Effector memory CD8-positive, alpha-beta T cell (primary cell): ENCODE measurements around the gene IMP3.
"Not testable (repeated sequence)": the region's sequence is repeated elsewhere in the genome, so short reads cannot be mapped to it uniquely, and the experiment has no call there.

Experiments used
- ATAC-seq: fragments of 150-1000 bp; cut with Tn5 transposase; replicated peaks from 2 replicates; pipeline ENCODE4 v1.10.0; 2021; ENCODE audit warnings: mild to moderate bottlenecking, moderate library complexity
- DNase-seq, 3 experiments: peaks; one replicate each; pipeline ENCODE4 v3.0.0; 2021
- H3K27ac Mint-ChIP-seq, 2 donors: one replicate each; pipeline ENCODE4 v1.8.0; 2022; ENCODE audit warnings: mild to moderate bottlenecking in 2 of 2, mixed read lengths in 2 of 2, moderate library complexity in 2 of 2
- H3K27me3 Mint-ChIP-seq, 2 donors: one replicate each; pipeline ENCODE4 v1.8.0; 2022; ENCODE audit warnings: mixed read lengths in 2 of 2
- H3K36me3 Mint-ChIP-seq: one replicate; pipeline ENCODE4 v1.8.0; 2022; ENCODE audit warnings: mild to moderate bottlenecking, moderate library complexity, mixed read lengths; ENCODE audit not compliant: insufficient read depth
- H3K4me1 Mint-ChIP-seq, 2 donors: one replicate each; pipeline ENCODE4 v1.8.0; 2022; ENCODE audit warnings: low read depth in 2 of 2, mixed read lengths in 2 of 2
- H3K4me3 Mint-ChIP-seq, 2 donors: one replicate each; pipeline ENCODE4 v1.8.0; 2022; ENCODE audit warnings: mild to moderate bottlenecking in 2 of 2, mixed read lengths in 2 of 2, moderate library complexity in 2 of 2
- H3K9me3 Mint-ChIP-seq, 2 donors: one replicate each; pipeline ENCODE4 v1.8.0; 2022; ENCODE audit warnings: mixed read lengths in 2 of 2

IMP3 gene

DNA sequence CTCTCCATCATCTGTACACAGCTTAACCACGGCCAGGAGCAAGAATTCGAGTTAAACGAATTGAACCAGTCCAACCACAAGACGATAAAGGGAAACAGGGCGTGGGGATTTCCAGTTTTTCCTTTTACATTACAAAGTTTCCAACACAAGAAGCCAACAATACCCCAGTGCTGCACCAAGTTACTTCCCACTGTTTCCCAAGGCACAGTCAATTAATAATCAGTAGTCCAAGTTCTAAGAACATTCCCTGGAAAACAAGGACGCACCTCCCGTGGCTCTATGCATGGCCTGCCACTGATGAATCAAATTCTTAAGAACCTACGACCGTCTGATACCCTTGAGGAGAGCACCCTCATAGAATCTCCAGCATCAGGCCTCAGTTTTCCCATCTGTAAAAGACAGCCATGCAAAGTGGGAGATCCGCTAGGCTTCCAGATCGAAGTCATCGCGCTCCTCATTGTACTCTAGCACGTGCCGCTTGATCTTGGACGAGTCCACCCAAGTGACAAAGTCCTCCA, 774 bp downstream of the IMP3 start:
- Mint-ChIP-seq H3K27me3 (no peaks in the 10 kb centered on the region), H3K9me3 (no peaks in the 10 kb centered on the region), H3K4me1 (peaks cover 33 to 34% of the 10 kb centered on the region in 2 donors), H3K4me3 (peak overlapping the region; percentile 88 to 91), H3K27ac (peak overlapping the region; percentile 91 to 94), H3K36me3 (peaks cover 32% of the 10 kb centered on the region)
- ATAC-seq, result no peak
- no peak for DNase-seq

- ATAC-seq, result no peak
- H3K27me3 Mint-ChIP-seq, result no peaks in the 10 kb centered on the region
- peaks cover 33 to 34% of the 10 kb centered on the region in 2 donors for H3K4me1 Mint-ChIP-seq
- no peak overlapping the region for H3K27ac Mint-ChIP-seq
- no peaks in the 10 kb centered on the region for H3K9me3 Mint-ChIP-seq
- peak overlapping the region; percentile 88 to 91 for H3K4me3 Mint-ChIP-seq
- peaks cover 35% of the 10 kb centered on the region for H3K36me3 Mint-ChIP-seq
- no peak for DNase-seq
Observed at GRCh38 chr15:75637245-75638009, 2.6 kb downstream of the IMP3 start.

GRCh38 chr15:75636026-75636425, 4.0 kb downstream of the IMP3 start:
- H3K36me3 Mint-ChIP-seq, result peaks cover 35% of the 10 kb centered on the region
- no peaks in the 10 kb centered on the region for H3K9me3 Mint-ChIP-seq
- DNase-seq (no peak), ATAC-seq (no peak)
- no peak overlapping the region for H3K4me3 Mint-ChIP-seq
- H3K27ac Mint-ChIP-seq, result no peak overlapping the region
- H3K4me1 Mint-ChIP-seq, result peaks cover 28 to 32% of the 10 kb centered on the region in 2 donors
- H3K27me3 Mint-ChIP-seq, result no peaks in the 10 kb centered on the region

GRCh38 chr15:75633922-75634321, 6.1 kb downstream of the IMP3 start:
- not testable (repeated sequence) for DNase-seq, H3K4me3 Mint-ChIP-seq, ATAC-seq, H3K9me3 Mint-ChIP-seq, H3K27me3 Mint-ChIP-seq
- Mint-ChIP-seq H3K36me3 (peaks cover 16% of the 10 kb centered on the region), H3K27ac (peak overlapping the region in 1 of 2 donors; percentile 51), H3K4me1 (peaks cover 21 to 22% of the 10 kb centered on the region in 2 donors)

- Mint-ChIP-seq H3K27me3 (no peaks in the 10 kb centered on the region), H3K9me3 (no peaks in the 10 kb centered on the region), H3K36me3 (peaks cover 12% of the 10 kb centered on the region), H3K4me3 (no peak overlapping the region), H3K27ac (no peak overlapping the region), H3K4me1 (peaks cover 2 to 5% of the 10 kb centered on the region in 2 donors)
- DNase-seq (no peak), ATAC-seq (no peak)
Observed at GRCh38 chr15:75631935-75632334, 8.1 kb downstream of the IMP3 start.

DNA sequence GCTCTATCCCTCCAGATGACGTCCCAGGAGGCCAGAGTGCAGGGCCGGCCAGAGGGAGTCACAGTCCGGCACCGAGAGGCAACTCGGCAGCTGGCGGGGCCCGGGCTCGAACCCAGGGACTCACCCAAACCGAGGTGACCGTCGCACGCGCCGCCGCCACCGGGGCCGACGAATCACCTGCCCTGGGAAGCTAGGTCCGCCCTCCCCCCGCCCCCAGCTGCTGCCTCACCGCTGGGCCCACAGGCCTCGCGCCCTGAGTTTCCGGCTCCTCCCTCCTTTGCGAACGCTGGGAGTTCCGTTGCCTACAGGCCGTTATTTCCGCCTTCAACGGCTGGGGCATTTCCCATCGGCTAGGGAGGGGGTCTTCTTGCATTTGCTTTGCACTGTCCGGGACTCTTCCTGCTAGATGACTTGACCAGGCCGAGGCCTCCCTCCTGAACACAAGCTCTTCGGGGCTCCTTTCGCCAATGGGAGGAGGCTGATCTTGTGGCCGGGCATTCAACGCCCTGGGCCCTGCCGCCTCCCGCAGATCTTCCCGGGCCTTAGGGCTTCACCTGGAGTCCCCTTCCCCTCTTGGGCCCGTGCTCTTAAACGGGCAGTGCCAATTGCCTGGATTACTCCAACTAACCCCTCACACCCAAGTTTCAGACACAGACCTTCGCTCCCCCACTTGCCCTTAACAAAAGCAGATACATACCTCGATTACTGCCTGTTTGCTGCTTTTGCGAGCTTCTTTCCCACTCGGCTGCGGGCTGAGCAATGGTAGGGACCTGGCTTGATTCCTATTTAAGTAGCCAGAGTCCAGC, 14.3 kb downstream of the IMP3 start, which contains the start of gene SNUPN:
SNUPN (minus strand) TSS at position 184 of the 806 bp plus-strand sequence. CDS start 4,674 bp downstream, outside the sequence.
- peak within 1 kb of the TSS; percentile 84 to 98 for H3K4me3 Mint-ChIP-seq
- H3K36me3 Mint-ChIP-seq, result peaks cover 22% of the 10 kb centered on the region
- no peaks in the 10 kb centered on the region for H3K9me3 Mint-ChIP-seq
- H3K4me1 Mint-ChIP-seq, result peaks cover 17% of the 10 kb centered on the region in 2 donors
- H3K27ac Mint-ChIP-seq, result peak within 1 kb of the TSS; percentile 94 to 98
- ATAC-seq (peak; percentile 93), DNase-seq (peak; percentile 84 to 86 (median 85))
- no peaks in the 10 kb centered on the region for H3K27me3 Mint-ChIP-seq

DNA sequence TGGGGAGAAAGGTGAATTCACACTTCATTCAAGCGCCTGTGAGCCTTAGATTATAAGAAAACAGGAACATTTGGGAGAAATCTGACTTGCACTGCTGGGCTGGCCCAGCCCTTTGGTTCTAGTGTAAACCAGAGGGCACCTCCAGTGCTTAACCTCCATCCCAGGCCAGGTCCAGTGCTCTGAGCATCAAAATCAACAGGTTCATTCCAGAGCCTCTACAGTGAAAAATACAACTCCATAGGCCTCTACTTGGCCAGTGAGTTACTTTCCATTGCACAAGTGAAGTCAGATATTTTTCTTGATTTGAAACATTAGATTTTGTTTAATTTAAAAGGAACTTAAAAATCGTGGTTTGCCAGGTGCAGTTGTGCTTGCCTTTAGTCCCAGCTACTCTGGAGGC, 17.5 kb downstream of the IMP3 start:
- Mint-ChIP-seq H3K27ac (no peak overlapping the region), H3K36me3 (peaks cover 43% of the 10 kb centered on the region), H3K4me3 (no peak overlapping the region), H3K4me1 (peaks cover 24 to 25% of the 10 kb centered on the region in 2 donors), H3K9me3 (no peaks in the 10 kb centered on the region), H3K27me3 (no peaks in the 10 kb centered on the region)
- no peak for ATAC-seq
- no peak for DNase-seq

GRCh38 chr15:75620841-75621391, 19.1 kb downstream of the IMP3 start:
- Mint-ChIP-seq H3K36me3 (peaks cover 51% of the 10 kb centered on the region), H3K27me3 (no peaks in the 10 kb centered on the region), H3K4me1 (peaks cover 18 to 20% of the 10 kb centered on the region in 2 donors), H3K9me3 (no peaks in the 10 kb centered on the region), H3K27ac (peak overlapping the region; percentile 75 to 91), H3K4me3 (peak overlapping the region; percentile 3 to 32)
- no peak for DNase-seq
- ATAC-seq, result no peak

GRCh38 chr15:75620058-75620820, 19.8 kb downstream of the IMP3 start:
- Mint-ChIP-seq H3K27me3 (no peaks in the 10 kb centered on the region), H3K9me3 (no peaks in the 10 kb centered on the region), H3K36me3 (peaks cover 51% of the 10 kb centered on the region), H3K4me1 (peaks cover 16 to 18% of the 10 kb centered on the region in 2 donors), H3K4me3 (peak overlapping the region in 1 of 2 donors; percentile 32), H3K27ac (peak overlapping the region; percentile 75 to 91)
- ATAC-seq (no peak), DNase-seq (no peak)

DNA sequence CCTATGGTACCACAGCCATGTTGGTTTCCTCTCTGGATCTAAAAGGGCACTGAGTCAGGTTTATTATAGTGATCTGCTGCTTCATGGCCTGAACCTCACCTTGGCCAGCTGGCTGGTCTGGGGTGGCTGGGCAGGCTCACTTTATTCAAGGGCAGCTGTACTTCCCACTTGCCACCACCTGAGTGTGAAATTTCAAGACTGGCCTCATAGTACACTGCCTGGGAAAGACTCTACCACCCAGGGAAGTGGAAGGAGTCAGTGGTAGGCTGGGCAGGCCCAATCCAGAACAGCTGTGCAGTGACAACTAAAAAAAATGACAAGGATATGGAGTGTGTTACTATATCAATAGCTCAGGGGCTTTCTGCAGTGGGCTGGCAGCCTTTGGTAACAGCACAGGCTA, 23.3 kb downstream of the IMP3 start:
- peaks cover 62% of the 10 kb centered on the region for H3K36me3 Mint-ChIP-seq
- peak overlapping the region in 1 of 2 donors; percentile 24 for H3K27ac Mint-ChIP-seq
- ATAC-seq, result no peak
- no peaks in the 10 kb centered on the region for H3K9me3 Mint-ChIP-seq
- no peak overlapping the region for H3K4me3 Mint-ChIP-seq
- H3K4me1 Mint-ChIP-seq, result peaks cover 16 to 20% of the 10 kb centered on the region in 2 donors
- DNase-seq, result no peak
- H3K27me3 Mint-ChIP-seq, result no peaks in the 10 kb centered on the region

DNA sequence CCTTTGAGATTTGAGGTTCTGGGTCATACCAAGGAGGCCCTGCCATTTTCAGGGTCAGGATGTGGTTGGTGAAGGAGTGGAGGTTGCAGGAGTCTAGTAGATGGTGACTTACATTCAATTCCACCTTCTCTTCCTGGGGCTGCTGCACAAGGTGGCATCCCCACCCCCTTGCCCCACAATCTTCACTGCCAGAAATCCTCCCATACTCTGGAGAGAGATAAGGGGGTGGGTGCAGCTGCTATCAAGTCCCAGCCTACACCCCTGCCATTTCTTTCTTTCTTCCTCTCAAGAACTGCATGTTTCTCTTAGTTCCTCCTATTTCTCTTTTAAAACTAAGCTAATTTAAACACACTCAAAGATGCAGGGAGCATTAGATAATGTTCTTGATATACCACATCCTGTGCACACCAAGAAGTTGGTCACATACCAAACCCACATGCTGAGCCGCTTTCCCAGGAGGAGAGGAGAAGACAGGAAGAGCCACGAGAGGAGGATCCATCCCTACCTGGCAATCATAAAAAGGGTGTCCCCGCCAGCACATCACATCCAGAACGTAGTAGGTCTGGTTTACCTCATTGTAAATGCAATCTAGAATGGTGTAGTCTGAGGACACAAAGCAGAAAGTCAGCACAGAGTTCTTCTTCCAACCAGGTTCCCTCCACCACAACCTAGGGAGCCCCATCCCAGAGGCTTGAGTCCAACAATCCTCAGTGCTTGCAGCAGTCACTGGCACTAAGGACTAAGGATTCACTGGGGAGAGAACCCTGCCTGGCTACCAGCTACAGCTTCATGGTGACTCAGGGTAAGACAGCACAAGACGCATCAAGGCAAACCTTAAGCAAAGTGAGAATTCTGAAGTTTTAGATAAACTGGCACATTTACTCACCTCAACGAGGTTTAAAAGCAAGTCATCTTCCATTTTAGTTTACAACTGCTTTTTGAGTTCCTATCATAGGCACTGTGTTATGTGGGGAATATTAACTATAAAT, 33.0 kb downstream of the IMP3 start:
- H3K9me3 Mint-ChIP-seq, result no peaks in the 10 kb centered on the region
- peaks cover 36 to 41% of the 10 kb centered on the region in 2 donors for H3K4me1 Mint-ChIP-seq
- ATAC-seq (peak; percentile 82), DNase-seq (peak in 2 of 3 experiments; percentile 6 to 22)
- H3K27me3 Mint-ChIP-seq, result no peaks in the 10 kb centered on the region
- peak overlapping the region; percentile 66 to 67 for H3K4me3 Mint-ChIP-seq
- H3K36me3 Mint-ChIP-seq, result peaks cover 57% of the 10 kb centered on the region
- peak overlapping the region; percentile 75 to 86 for H3K27ac Mint-ChIP-seq

DNA sequence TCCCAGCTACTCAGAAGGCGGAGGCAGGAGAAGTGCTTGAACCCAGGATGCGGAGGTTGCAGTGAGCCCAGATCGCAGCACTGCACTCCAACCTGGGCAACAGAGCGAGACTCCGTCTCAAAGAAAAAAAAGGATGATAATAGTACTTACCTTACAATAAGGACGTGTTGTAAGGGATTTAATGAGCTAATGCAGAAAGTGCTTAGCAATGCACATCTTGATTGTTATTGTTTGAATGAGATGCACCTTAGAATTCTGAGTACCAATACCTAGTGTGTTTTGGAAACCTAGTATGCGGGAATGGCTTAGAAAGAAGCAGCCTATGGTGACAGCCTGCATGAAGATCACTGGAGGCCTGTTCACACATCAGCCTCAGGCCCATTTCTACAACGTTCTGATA, 34.0 kb downstream of the IMP3 start:
- Mint-ChIP-seq H3K27ac (peak overlapping the region; percentile 75 to 86), H3K9me3 (no peaks in the 10 kb centered on the region), H3K4me1 (peaks cover 36 to 41% of the 10 kb centered on the region in 2 donors), H3K36me3 (peaks cover 62% of the 10 kb centered on the region), H3K27me3 (no peaks in the 10 kb centered on the region), H3K4me3 (peak overlapping the region; percentile 66 to 67)
- ATAC-seq (no peak), DNase-seq (no peak)
